Kidney capillary endothelial cell (primary cell): ENCODE data around the gene NUDT1.

ENCODE experiments used
- DNase-seq: peaks from one replicate; pipeline ENCODE4 v3.0.0-alpha.2; 2018; ENCODE audit warnings: low spot score

NUDT1 gene

GRCh38 chr7:2299131-2299829 is 57.3 kb downstream of the NUDT1 start:
- peak; percentile 94 for DNase-seq

GRCh38 chr7:2299870-2300512 is 58.0 kb downstream of the NUDT1 start:
- DNase-seq, result peak; percentile 41
